CD14-positive monocyte (primary cell): ENCODE measurements around the gene CFC1. TPM values are rescaled to one million over a fixed set of nuclear protein-coding genes. Genes with fewer than 3 reads are reported as not detected.
"Not testable (repeated sequence)": the region's sequence is repeated elsewhere in the genome, so short reads cannot be mapped to it uniquely, and the experiment has no call there.

Experiments used
- DNase-seq, 3 donors: peaks; one replicate each; pipeline ENCODE4 v3.0.0-alpha.2; 2011 to 2022
- H2AFZ ChIP-seq: 2 replicates; pipeline ENCODE4 v1.6.0; 2012; ENCODE audit warnings: mild to moderate bottlenecking, low read depth, low read length, inconsistent platforms; ENCODE audit not compliant: insufficient read depth, poor library complexity, severe bottlenecking
- H3K27ac ChIP-seq, 2 donors: 1 replicate in 1 of 2; 2 replicates in 1 of 2; pipeline ENCODE4 v1.5.1; 2012 to 2013; ENCODE audit warnings: low read length in 2 of 2, control low read depth in 1 of 2, inconsistent platforms in 1 of 2, low read depth in 1 of 2, mild to moderate bottlenecking in 1 of 2
- H3K27me3 ChIP-seq, 2 donors: one replicate each; pipeline versions ENCODE4 v1.6.0 to v1.6.1; 2011 to 2013; ENCODE audit warnings: low read length in 2 of 2; ENCODE audit not compliant: control insufficient read depth in 2 of 2, insufficient read depth in 2 of 2
- H3K36me3 ChIP-seq, 2 donors: replicated peaks in 1 of 2; 1 replicate in 1 of 2; 2 replicates in 1 of 2; pipeline versions ENCODE4 v1.5.1 to v1.6.1; 2012 to 2013; ENCODE audit warnings: low read length in 2 of 2, control low read depth in 1 of 2, inconsistent platforms in 1 of 2, mild to moderate bottlenecking in 1 of 2; ENCODE audit not compliant: insufficient read depth in 2 of 2, control insufficient read depth in 1 of 2
- H3K4me1 ChIP-seq, 2 donors: 1 replicate in 1 of 2; 2 replicates in 1 of 2; pipeline versions ENCODE4 v1.5.1 to v1.6.1; 2012 to 2013; ENCODE audit warnings: low read length in 2 of 2, control low read depth in 1 of 2, inconsistent platforms in 1 of 2, mild to moderate bottlenecking in 1 of 2, moderate library complexity in 1 of 2; ENCODE audit not compliant: insufficient read depth in 2 of 2, control insufficient read depth in 1 of 2
- H3K4me2 ChIP-seq: replicated peaks from 2 replicates; pipeline ENCODE3; 2012; ENCODE audit warnings: low read length, moderate library complexity, mild to moderate bottlenecking; ENCODE audit not compliant: poor library complexity, severe bottlenecking; ENCODE audit errors: extremely low read depth
- H3K4me3 ChIP-seq, 3 experiments: fragments of 200-600 bp in 1 of 3; sonication (generic) in 1 of 3; replicated peaks in 1 of 3; 1 replicate in 2 of 3; 2 replicates in 1 of 3; pipeline ENCODE4 v1.5.1; 2011 to 2013; ENCODE audit warnings: low read length in 3 of 3, mild to moderate bottlenecking in 3 of 3, control low read depth in 2 of 3, low read depth in 2 of 3, inconsistent platforms in 1 of 3, moderate library complexity in 1 of 3
- H3K79me2 ChIP-seq: 2 replicates; pipeline ENCODE4 v1.6.0; 2012; ENCODE audit warnings: mild to moderate bottlenecking, control low read depth, inconsistent platforms, low read length, moderate library complexity; ENCODE audit not compliant: insufficient read depth
- H3K9ac ChIP-seq: 2 replicates; pipeline ENCODE4 v1.6.0; 2017; ENCODE audit warnings: low read length, mild to moderate bottlenecking; ENCODE audit not compliant: insufficient read depth, poor library complexity, severe bottlenecking
- H3K9me3 ChIP-seq, 2 donors: replicated peaks in 1 of 2; 1 replicate in 1 of 2; 2 replicates in 1 of 2; pipeline versions ENCODE4 v1.5.1 to v1.6.1; 2012 to 2013; ENCODE audit warnings: low read length in 2 of 2, control low read depth in 1 of 2; ENCODE audit not compliant: control insufficient read depth in 1 of 2, insufficient read depth in 1 of 2
- H4K20me1 ChIP-seq: 2 replicates; pipeline ENCODE4 v1.6.0; 2012; ENCODE audit warnings: mild to moderate bottlenecking, low read length, control low read depth, moderate library complexity; ENCODE audit not compliant: insufficient read depth
- H3K27ac Mint-ChIP-seq, 7 donors: one replicate each; pipeline ENCODE4 v1.8.0; 2020; ENCODE audit warnings: mild to moderate bottlenecking in 7 of 7, mixed read lengths in 7 of 7, moderate library complexity in 6 of 7, inconsistent platforms in 2 of 7
- H3K27me3 Mint-ChIP-seq, 3 donors: one replicate each; pipeline ENCODE4 v1.8.0; 2021 to 2022; ENCODE audit warnings: low read depth in 3 of 3, mild to moderate bottlenecking in 3 of 3, mixed read lengths in 3 of 3, moderate library complexity in 3 of 3, inconsistent platforms in 1 of 3
- H3K36me3 Mint-ChIP-seq, 2 donors: one replicate each; pipeline ENCODE4 v1.8.0; 2020; ENCODE audit warnings: mixed read lengths in 2 of 2, inconsistent platforms in 1 of 2, mild to moderate bottlenecking in 1 of 2
- H3K4me1 Mint-ChIP-seq: one replicate; pipeline ENCODE4 v1.8.0; 2020; ENCODE audit warnings: mild to moderate bottlenecking, mixed read lengths
- H3K4me3 Mint-ChIP-seq, 2 donors: one replicate each; pipeline ENCODE4 v1.8.0; 2020; ENCODE audit warnings: mild to moderate bottlenecking in 2 of 2, mixed read lengths in 2 of 2, moderate library complexity in 1 of 2
- H3K9me3 Mint-ChIP-seq, 7 donors: one replicate each; pipeline ENCODE4 v1.8.0; 2020 to 2022; ENCODE audit warnings: mixed read lengths in 7 of 7, mild to moderate bottlenecking in 6 of 7, moderate library complexity in 6 of 7, inconsistent platforms in 2 of 7
- WGBS: methylation state at CpG from one replicate; pipeline ENCODE4 v1.1.5; 2013; ENCODE audit warnings: missing lambda C conversion rate; ENCODE audit not compliant: insufficient coverage; 5-methylcytosine and 5-hydroxymethylcytosine counted together
- intact Hi-C, 2 donors: fragments of 100-400 bp; cut with micrococcal nuclease; formaldehyde crosslinking; loops; one replicate each; pipeline versions ENCODE4 v1.15.0 to v1.15.1; 2023
- polyA plus RNA-seq, 3 donors: library from polyadenylated mRNA; depleted of rRNA in 1 of 3; unstranded in 2 of 3; stranded (reverse) in 1 of 3; fragments of 300-500 nt in 2 of 3; fragments of >200 nt in 1 of 3; fragmentation: Illumina TruSeq in 2 of 3; gene quantifications; 1 replicate in 2 of 3; 2 replicates in 1 of 3; pipeline ENCODE4 v1.2.3, GENCODE V29; 2012 to 2021

The CFC1 gene
- polyA plus RNA-seq, 3 donors = not detected

GRCh38 chr2:130582970-130583369 is 16.4 kb downstream of the CFC1 start:
- H3K36me3 ChIP-seq, H3K36me3 Mint-ChIP-seq, H3K79me2 ChIP-seq, H3K4me1 Mint-ChIP-seq, H3K27me3 Mint-ChIP-seq, H2AFZ ChIP-seq, H3K27ac ChIP-seq, H3K4me2 ChIP-seq, H3K9me3 Mint-ChIP-seq, H3K27me3 ChIP-seq, H3K4me1 ChIP-seq, H3K4me3 ChIP-seq, H4K20me1 ChIP-seq, DNase-seq, intact Hi-C loops, H3K9ac ChIP-seq, H3K27ac Mint-ChIP-seq, H3K9me3 ChIP-seq, H3K4me3 Mint-ChIP-seq: not testable (repeated sequence)
- no CpG with 5 or more reads among the region's 7 CpGs for WGBS

DNA sequence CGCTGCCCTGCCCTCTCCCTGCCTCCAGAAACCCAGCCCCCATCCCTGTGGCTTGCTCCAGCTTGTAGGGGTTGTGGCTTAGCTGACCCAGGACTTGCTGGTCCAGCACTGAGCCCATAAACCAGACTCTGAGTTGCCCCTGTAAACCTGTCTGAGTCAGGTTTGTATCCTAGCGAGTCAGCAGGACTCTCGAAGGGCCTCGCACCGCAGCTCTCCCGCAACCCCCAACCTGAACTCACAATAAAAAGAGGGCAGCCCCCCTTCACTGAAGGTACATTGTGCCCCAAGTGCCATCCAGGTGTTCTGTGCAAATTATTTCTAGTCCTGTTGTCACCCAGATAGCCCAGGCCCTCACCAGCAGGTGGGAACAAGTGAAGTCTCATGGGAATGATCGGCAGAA is 17.9 kb downstream of the CFC1 start:
- H3K9me3 ChIP-seq, H3K36me3 ChIP-seq, H3K36me3 Mint-ChIP-seq, H3K27me3 ChIP-seq, H3K9me3 Mint-ChIP-seq, intact Hi-C loops, H3K4me3 ChIP-seq, H3K27me3 Mint-ChIP-seq, H3K4me2 ChIP-seq, H3K79me2 ChIP-seq, H3K27ac ChIP-seq, H3K4me1 Mint-ChIP-seq, H2AFZ ChIP-seq, H3K4me3 Mint-ChIP-seq, H3K4me1 ChIP-seq, H3K27ac Mint-ChIP-seq, H4K20me1 ChIP-seq, H3K9ac ChIP-seq: not testable (repeated sequence)
- no CpG with 5 or more reads among the region's 7 CpGs for WGBS
- peak in 1 of 3 donors; percentile 0 for DNase-seq

DNA sequence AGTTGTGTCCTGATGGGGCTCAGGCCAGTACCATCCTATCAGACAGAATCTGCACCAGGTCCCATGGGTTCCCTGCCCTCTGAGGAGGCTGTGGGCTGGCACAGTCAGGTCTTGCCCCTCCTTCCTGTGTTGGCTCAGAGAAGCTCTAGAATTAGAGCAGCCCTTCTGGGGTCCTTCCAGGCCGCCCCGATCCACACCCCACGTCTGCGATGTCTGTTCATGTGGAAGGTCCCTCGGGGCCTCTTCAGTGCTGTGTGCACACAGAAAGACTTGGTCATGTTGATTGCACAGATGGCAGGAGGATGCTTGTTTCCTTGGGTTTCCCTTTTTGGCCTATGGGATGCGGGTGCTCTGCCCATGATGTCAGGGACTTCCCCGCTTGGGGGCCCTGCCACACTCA is 20.3 kb downstream of the CFC1 start:
- H3K9ac ChIP-seq, H3K36me3 ChIP-seq, intact Hi-C loops, H3K27me3 Mint-ChIP-seq, H3K9me3 Mint-ChIP-seq, H2AFZ ChIP-seq, H3K27ac Mint-ChIP-seq, H3K4me2 ChIP-seq, H3K4me1 ChIP-seq, H3K4me1 Mint-ChIP-seq, H3K79me2 ChIP-seq, H3K9me3 ChIP-seq, H3K27me3 ChIP-seq, H3K4me3 Mint-ChIP-seq, H3K27ac ChIP-seq, H3K36me3 Mint-ChIP-seq, DNase-seq, H4K20me1 ChIP-seq, H3K4me3 ChIP-seq: not testable (repeated sequence)
- no CpG with 5 or more reads among the region's 7 CpGs for WGBS

GRCh38 chr2:130577559-130577958 is 21.8 kb downstream of the CFC1 start:
- H3K4me3 ChIP-seq, H3K9me3 Mint-ChIP-seq, H3K27ac ChIP-seq, H3K9me3 ChIP-seq, H3K36me3 ChIP-seq, H3K4me1 ChIP-seq, H3K27ac Mint-ChIP-seq, H3K9ac ChIP-seq, H3K27me3 Mint-ChIP-seq, DNase-seq, H3K36me3 Mint-ChIP-seq, H4K20me1 ChIP-seq, H3K79me2 ChIP-seq, H3K27me3 ChIP-seq, H2AFZ ChIP-seq, H3K4me2 ChIP-seq, H3K4me3 Mint-ChIP-seq, intact Hi-C loops, H3K4me1 Mint-ChIP-seq: not testable (repeated sequence)
- WGBS = no CpG with 5 or more reads among the region's 4 CpGs
